ENCODE data around the gene MDH1B.
"Not testable (repeated sequence)": the region's sequence is repeated elsewhere in the genome, so short reads cannot be mapped to it uniquely, and the experiment has no call there.

Gene MDH1B

DNA sequence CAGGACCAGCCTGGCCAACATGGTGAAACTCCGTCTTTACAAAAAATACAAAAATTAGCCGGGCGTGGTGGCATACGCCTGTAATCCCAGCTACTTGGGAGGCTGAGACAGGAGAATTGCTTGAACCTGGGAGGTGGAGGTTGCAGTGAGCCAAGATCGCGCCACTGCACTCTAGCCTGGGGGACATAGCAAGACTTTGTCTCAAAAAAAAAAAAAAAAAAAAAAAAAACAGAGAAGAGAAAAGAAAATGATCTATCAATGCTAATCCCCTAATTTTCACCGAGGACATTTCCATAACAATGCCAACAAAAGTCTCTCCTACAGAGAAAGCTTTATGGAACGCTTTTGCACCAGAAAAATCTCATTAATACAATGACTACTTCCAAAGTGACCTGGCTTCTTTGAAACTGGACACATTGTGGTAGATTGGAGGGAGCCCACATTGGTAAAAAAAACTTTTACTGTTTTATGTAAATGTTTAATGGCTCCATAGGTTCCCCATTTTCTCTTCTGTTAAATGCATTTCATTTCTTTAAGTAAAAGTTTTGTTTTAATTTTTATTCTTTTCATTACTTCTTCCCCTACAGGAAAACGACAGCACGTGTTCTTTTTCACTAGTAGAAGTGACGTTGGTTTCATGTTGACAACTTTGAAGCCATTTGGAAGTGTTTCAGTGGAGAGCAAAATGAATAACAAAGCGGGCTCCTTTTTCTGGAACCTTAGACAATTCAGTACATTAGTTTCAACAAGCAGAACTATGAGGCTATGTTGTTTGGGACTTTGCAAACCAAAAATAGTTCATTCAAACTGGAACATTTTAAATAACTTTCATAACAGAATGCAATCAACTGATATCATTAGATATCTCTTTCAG lies 1.2 kb upstream of the MDH1B start:
- DNase-seq: no peak

- no peak for DNase-seq
Measured at GRCh38 chr2:206764673-206765241, 371 bp downstream of the MDH1B start.

DNA sequence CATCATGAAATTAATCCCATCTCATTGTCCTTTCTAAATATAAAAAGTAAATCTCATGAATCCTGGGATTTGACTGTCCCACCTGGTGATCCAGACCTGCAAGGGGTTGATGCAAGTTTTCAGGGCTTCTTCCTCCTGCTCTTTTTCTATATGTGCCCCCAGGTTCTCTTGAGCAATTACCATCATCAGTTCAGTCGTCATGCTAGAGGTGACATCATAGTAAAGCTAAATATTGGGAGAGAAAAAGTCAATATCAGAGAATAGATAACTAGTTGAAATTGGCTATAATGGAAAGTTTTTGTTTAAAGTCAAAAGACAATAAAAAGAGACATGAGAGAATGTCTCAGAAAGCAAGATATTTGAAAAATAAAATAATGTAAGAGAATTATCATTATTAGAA lies 8.3 kb downstream of the MDH1B start:
- DNase-seq: no peak

- no peak for DNase-seq
Measured at GRCh38 chr2:206740800-206741199, 24.3 kb downstream of the MDH1B start.

DNA sequence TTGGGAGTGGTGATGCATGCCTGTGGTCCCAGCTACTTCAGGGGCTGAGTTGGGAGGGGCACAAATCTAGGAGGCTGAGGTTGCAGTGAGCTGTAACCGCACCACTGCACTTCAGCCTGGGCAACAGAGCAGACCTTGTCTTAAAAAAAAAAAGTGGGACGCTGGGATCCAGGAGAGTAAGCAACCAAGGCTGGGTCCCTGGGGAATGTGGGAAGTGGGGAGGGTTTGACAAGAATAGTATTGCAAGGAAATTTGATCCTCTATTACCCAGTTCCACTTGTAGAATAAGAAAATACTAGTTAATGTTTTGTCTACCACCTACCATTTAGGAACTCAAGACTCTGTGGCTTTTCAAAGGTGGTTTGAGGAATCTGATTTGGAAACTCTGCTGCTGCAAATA lies 25.9 kb downstream of the MDH1B start:
- DNase-seq: no peak

DNA sequence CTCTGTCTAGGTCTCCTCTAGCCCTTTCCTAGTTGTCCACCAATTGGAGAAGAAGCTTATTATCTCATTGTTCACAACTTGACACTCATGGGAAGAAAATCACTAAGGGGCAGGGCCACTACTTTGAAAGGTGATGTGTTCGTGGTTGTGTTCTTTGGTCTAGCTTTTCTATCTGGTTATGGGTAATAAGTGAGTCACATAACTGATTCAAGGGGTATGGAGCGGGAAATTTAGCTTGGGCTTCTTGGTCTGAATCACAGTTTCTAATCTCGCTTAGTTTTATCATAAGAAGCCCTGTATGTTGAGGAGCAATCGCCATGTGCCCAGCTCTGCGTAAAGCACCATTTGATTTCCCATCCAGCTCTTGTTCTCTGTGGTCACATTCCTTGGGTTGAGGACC lies 28.2 kb downstream of the MDH1B start:
- DNase-seq: no peak

GRCh38 chr2:206733341-206733740 lies 31.8 kb downstream of the MDH1B start:
- no peak for DNase-seq

DNA sequence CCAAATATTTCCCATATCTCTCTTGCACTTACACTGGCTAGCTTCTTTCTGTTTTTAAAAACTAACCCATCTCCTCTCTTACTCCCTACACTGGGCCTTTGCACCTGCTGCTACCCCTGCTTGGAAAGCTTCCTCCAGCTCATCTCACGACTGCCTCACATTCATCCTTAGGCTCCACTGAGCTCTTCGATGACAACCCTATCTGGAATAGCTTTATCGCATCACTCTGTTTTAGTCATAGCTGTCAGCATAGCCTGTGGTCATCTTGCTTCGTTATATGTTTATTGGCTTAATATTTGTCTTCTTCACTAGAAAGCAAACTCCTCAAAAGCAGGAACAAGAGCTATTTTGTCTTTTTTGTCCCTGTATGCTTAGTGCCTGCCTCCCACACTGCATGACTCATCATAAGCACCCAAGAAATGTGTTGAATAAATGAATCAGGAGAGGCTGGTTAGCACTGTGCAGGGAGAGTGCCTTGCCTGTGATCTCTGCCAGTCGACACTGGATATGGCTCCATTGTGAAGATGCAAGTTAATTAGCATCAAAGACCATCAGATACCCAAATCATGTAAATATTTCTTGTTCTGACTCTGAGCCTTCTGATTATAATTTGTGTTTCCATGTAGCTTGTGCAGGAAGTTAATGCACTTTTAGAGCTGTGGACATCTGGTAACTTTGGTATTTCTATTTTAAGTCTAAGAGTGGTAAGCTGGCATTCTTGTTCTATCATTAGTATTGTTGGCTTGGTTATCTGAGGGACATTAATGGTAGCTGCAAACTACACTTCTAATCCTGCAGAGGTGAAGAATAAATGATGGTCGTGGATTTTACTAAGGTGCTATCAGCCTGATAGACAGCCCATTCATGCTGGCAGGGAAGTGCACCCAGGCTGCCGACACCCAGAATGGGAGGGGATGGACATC lies 36.6 kb downstream of the MDH1B start:
- DNase-seq: no peak

DNA sequence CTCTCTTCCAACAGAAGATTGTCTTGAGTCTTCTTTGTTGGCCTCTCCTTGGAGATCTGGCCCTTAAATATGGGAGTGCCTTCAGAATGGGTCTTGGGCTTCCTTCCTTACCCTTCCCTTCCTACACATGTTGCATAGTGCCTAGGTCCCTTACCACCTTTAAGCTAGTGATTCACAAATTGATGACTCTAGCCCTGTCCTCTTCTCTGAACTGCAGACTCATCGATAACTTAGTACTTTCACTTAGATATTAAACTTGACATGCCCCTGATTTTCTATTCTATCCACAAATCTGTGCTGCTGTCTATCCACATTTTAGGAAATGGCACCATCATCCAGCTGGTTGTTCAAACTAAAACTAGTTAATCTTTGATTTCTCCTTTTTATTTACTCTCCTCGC lies 37.8 kb downstream of the MDH1B start:
- DNase-seq: no peak

GRCh38 chr2:206723288-206723687 lies 41.8 kb downstream of the MDH1B start:
- DNase-seq: no peak

DNA sequence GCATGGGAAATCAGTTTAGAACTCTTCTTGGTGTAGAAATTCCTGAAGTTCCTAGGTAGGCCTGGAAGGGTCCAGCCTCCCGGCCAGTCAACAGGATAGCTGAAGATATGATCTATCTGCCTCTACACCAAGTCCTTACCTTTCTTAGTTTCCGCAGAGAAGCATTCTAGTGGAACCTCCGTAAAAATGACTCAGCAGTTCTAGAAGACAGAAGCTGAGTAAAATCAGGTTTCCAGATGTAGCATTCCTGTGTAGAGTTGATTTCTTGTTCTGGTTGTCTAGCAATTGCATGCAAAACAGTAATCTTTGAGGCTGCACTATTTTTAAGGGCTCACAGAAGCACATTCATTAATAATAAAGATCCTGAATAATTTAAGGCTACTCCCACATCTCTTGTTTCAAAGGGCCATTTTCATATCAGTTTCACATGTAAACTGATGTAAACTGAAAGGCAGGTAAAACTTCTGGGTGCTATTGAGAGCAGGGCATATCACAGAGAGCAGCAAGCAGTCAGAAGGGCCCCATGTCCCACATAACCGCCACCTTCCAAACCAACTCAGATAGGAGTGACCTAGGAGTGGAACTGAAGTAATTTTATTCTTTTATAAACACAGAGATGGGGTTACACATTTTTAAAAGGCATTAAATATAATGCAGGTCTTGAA lies 43.7 kb downstream of the MDH1B start:
- no peak for DNase-seq

- DNase-seq: no peak
Measured at GRCh38 chr2:206718296-206718695, 46.8 kb downstream of the MDH1B start, which contains the start of gene DYTN. TSS of gene DYTN (minus strand) at chr2:206718396. CDS start at chr2:206718279, 117 bp downstream.

- DNase-seq: no peak
Measured at GRCh38 chr2:206716623-206717022, 48.5 kb downstream of the MDH1B start.

- not testable (repeated sequence) for DNase-seq
Measured at GRCh38 chr2:206715183-206715582, 49.9 kb downstream of the MDH1B start.

- DNase-seq: no peak
Measured at GRCh38 chr2:206713746-206714145, 51.4 kb downstream of the MDH1B start.

GRCh38 chr2:206708286-206708685 lies 56.8 kb downstream of the MDH1B start:
- no peak for DNase-seq

DNA sequence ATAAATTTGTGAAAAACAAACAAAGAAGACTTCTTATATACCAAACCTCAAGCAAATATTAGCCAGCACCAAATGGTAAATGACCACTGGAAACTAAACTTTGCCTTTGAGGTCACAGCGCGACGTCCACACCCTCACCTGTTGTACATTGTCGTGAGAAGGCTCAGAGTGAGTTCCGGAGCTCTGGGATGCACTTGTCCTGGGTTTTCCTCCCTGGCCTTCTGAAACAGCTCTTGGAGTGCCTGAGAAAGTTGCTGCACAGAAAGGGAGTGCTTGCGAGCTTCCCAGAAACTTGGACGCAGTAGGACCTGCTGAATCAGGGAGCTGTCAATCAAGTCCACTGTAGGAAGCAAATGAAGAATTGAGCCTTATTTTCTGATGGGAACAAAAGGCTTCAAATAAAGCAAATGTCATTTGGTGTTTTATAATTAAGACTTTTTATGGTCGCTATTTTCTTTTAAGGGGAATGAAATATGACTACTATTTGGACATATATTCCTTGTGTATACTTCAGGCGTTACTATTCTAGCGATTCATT lies 57.9 kb downstream of the MDH1B start:
- DNase-seq: no peak

DNA sequence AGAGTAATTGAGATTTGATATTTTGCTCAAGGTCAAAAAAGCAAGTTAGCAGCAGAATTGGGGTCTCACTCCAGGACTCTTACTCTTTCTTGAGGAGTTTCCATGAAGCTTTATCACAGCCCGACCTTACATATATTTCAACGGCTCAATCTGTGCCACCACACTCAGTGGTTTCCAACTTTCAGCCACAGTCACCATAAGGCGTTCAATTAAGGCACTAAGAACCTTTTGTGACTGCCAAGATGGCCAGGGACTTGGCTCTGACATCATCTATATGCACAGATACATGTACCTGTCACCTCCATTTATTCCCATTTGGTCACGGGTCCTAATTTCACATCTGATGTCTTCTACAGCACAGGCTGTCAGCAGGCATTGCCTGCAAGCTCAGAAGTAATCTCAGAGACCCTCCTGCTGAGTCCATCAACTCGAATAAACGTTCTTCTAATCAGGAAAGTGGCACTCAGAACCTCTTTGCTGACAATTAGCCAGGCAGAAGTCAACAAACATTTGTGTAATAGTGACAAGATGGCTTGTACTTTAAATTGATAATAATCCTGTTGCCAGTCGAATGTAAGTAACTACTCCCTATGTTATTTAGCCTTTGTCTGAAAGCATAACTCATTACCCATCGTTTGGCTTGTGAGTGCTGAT lies 63.0 kb downstream of the MDH1B start:
- DNase-seq: no peak

- DNase-seq: no peak
Measured at GRCh38 chr2:206700156-206700555, 65.0 kb downstream of the MDH1B start.

DNA sequence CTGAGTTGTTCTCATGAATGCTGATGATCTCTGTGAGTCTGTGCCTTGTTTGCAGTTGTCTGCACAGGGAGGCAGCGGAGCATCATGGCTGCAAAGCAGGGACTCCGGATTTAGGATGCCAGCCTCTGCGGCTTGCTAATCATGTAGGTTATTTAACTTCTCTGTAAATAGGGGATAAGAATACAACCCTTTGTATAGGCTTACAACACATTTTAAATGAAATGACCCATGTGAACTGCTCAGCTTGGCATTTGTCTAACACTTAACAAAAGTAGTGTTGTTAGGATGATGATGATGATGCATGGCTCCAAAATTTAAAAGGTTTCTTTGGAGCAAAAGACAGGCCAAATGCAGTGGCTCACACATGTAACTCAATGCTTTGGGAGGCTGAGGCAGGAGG lies 66.3 kb downstream of the MDH1B start:
- DNase-seq: no peak

GRCh38 chr2:206696910-206697309 lies 68.2 kb downstream of the MDH1B start:
- no peak for DNase-seq
